ENCODE data around the gene ETS2.

Gene ETS2

GRCh38 chr21:38833117-38833516, 27.4 kb downstream of the ETS2 start:
- TF ChIP-seq ISL1 (CRISPR knock-in tag; IDR thresholded peaks at IDR 0.05): no peak
- TF ChIP-seq ZNF70 (CRISPR knock-in tag; IDR thresholded peaks at IDR 0.05): no peak
- no peak for TF ChIP-seq OSR1 (CRISPR knock-in tag; IDR thresholded peaks at IDR 0.05)
- TF ChIP-seq RARB (CRISPR knock-in tag; IDR thresholded peaks at IDR 0.05): no peak
- TF ChIP-seq ZNF565 (CRISPR knock-in tag; conservative IDR thresholded peaks at IDR 0.05; ENCODE audit: low read depth): no peak
- no peak for TF ChIP-seq ZFP30 (CRISPR knock-in tag; IDR thresholded peaks at IDR 0.05)
- TF ChIP-seq POU6F1 (CRISPR knock-in tag; IDR thresholded peaks at IDR 0.05; ENCODE audit: borderline replicate concordance, low read depth): no peak
- TF ChIP-seq ZNF8 (CRISPR knock-in tag; IDR thresholded peaks at IDR 0.05): no peak
- TF ChIP-seq GLIS3 (CRISPR knock-in tag; IDR thresholded peaks at IDR 0.05): no peak
- no peak for TF ChIP-seq TOX (CRISPR knock-in tag; IDR thresholded peaks at IDR 0.05; ENCODE audit: borderline replicate concordance)
- no peak for TF ChIP-seq ESRRG (CRISPR knock-in tag; IDR thresholded peaks at IDR 0.05)
- TF ChIP-seq PPARA (CRISPR knock-in tag; IDR thresholded peaks at IDR 0.05; ENCODE audit: borderline replicate concordance): no peak
- no peak for ATAC-seq

GRCh38 chr21:38834725-38835124, 29.0 kb downstream of the ETS2 start:
- TF ChIP-seq TCF4 (CRISPR knock-in tag; IDR thresholded peaks at IDR 0.05; ENCODE audit: borderline replicate concordance): no peak
- no peak for TF ChIP-seq OSR1 (CRISPR knock-in tag; IDR thresholded peaks at IDR 0.05)
- no peak for TF ChIP-seq POU6F1 (CRISPR knock-in tag; IDR thresholded peaks at IDR 0.05; ENCODE audit: borderline replicate concordance, low read depth)
- TF ChIP-seq PPARA (CRISPR knock-in tag; IDR thresholded peaks at IDR 0.05; ENCODE audit: borderline replicate concordance): no peak
- TF ChIP-seq RARB (CRISPR knock-in tag; IDR thresholded peaks at IDR 0.05): no peak
- TF ChIP-seq ARNTL (CRISPR knock-in tag; IDR thresholded peaks at IDR 0.05; ENCODE audit: borderline replicate concordance, low read depth): no peak
- TF ChIP-seq CSDC2 (CRISPR knock-in tag; IDR thresholded peaks at IDR 0.05): no peak
- no peak for TF ChIP-seq BACH2 (CRISPR knock-in tag; IDR thresholded peaks at IDR 0.05; ENCODE audit: borderline replicate concordance)
- no peak for TF ChIP-seq ZFP3 (CRISPR knock-in tag; IDR thresholded peaks at IDR 0.05)
- no peak for TF ChIP-seq ZNF565 (CRISPR knock-in tag; conservative IDR thresholded peaks at IDR 0.05; ENCODE audit: low read depth)
- TF ChIP-seq ZNF8 (CRISPR knock-in tag; IDR thresholded peaks at IDR 0.05): no peak
- no peak for ATAC-seq

GRCh38 chr21:38837806-38838461, 32.2 kb downstream of the ETS2 start:
- TF ChIP-seq GLIS3 (CRISPR knock-in tag; IDR thresholded peaks at IDR 0.05) (no peak), PPARA (CRISPR knock-in tag; IDR thresholded peaks at IDR 0.05; ENCODE audit: borderline replicate concordance) (no peak), TOX (CRISPR knock-in tag; IDR thresholded peaks at IDR 0.05; ENCODE audit: borderline replicate concordance) (no peak), PATZ1 (CRISPR knock-in tag; IDR thresholded peaks at IDR 0.05; ENCODE audit: borderline replicate concordance) (no peak), TSHZ2 (CRISPR knock-in tag; IDR thresholded peaks at IDR 0.05) (no peak), SNAI2 (CRISPR knock-in tag; IDR thresholded peaks at IDR 0.05) (no peak), CSDC2 (CRISPR knock-in tag; IDR thresholded peaks at IDR 0.05) (no peak), ARNTL (CRISPR knock-in tag; IDR thresholded peaks at IDR 0.05; ENCODE audit: borderline replicate concordance, low read depth) (no peak), ZC3H10 (CRISPR knock-in tag; IDR thresholded peaks at IDR 0.05) (no peak), TCF4 (CRISPR knock-in tag; IDR thresholded peaks at IDR 0.05; ENCODE audit: borderline replicate concordance) (no peak), ZFP3 (CRISPR knock-in tag; IDR thresholded peaks at IDR 0.05) (no peak), BACH2 (CRISPR knock-in tag; IDR thresholded peaks at IDR 0.05; ENCODE audit: borderline replicate concordance) (no peak), CSRNP3 (CRISPR knock-in tag; IDR thresholded peaks at IDR 0.05) (no peak), ZNF565 (CRISPR knock-in tag; conservative IDR thresholded peaks at IDR 0.05; ENCODE audit: low read depth) (no peak)
- ATAC-seq: no peak

Measured in SK-N-SH treated with all-trans-retinoic acid at 6 μM for 48 hours (cell line).